ENCODE measurements around the gene SLC6A15.

- no peak for TF ChIP-seq NFRKB (IDR thresholded peaks at IDR 0.05; ENCODE audit: low read depth)
- no peak for TF ChIP-seq NR2C1 (IDR thresholded peaks at IDR 0.05)
- TF ChIP-seq NR2C1 (tag; IDR thresholded peaks at IDR 0.05): no peak
- no peak for TF ChIP-seq BCL6 (CRISPR knock-in tag; IDR thresholded peaks at IDR 0.05)
- no peak for TF ChIP-seq NFYB (IDR thresholded peaks at IDR 0.05; ENCODE audit: extremely low read depth, insufficient read length)
- TF ChIP-seq MXI1 (IDR thresholded peaks at IDR 0.05; ENCODE audit: low read depth, low read length): no peak
- TF ChIP-seq TAF1 (IDR thresholded peaks at IDR 0.05; ENCODE audit: control insufficient read depth, extremely low read depth, insufficient read depth, low read length, severe bottlenecking): no peak
- TF ChIP-seq NFIC (IDR thresholded peaks at IDR 0.05): no peak
- TF ChIP-seq ARID1B (IDR thresholded peaks at IDR 0.05): no peak
- no peak for TF ChIP-seq NR3C1 (CRISPR knock-in tag; IDR thresholded peaks at IDR 0.05)
- no peak for TF ChIP-seq CTCF (IDR thresholded peaks at IDR 0.05 in 2 of 3, conservative IDR thresholded peaks at IDR 0.05 in 1 of 3; ENCODE audit: insufficient read depth in 2 of 3, low read depth in 1 of 3, low read length in 3 of 3)
- TF ChIP-seq LEF1 (IDR thresholded peaks at IDR 0.05): no peak
Measured at GRCh38 chr12:84857525-84858208, 54.9 kb downstream of the SLC6A15 start.

All from K562 (cell line).